ENCODE measurements around the gene TAF11L2. TPM values are rescaled to one million over a fixed set of nuclear protein-coding genes. Genes with fewer than 3 reads are reported as not detected.
"Not testable (repeated sequence)": the region's sequence is repeated elsewhere in the genome, so short reads cannot be mapped to it uniquely, and the experiment has no call there.

Gene TAF11L2
- polyA plus RNA-seq, 4 donors, result not detected

- not testable (repeated sequence) for DNase-seq (ENCODE audit: low read depth in 4 of 4, low spot score in 2 of 4)
These were observed 26.9 kb downstream of the TAF11L2 start, which contains the start of gene TAF11L5 for GRCh38 chr5:17524935-17525334. TSS of gene TAF11L5 (plus strand) at chr5:17525235.

GRCh38 chr5:17526504-17526903 lies 28.5 kb downstream of the TAF11L2 start:
- DNase-seq (ENCODE audit: low read depth in 4 of 4, low spot score in 2 of 4), result not testable (repeated sequence)

GRCh38 chr5:17528369-17528768 lies 30.3 kb downstream of the TAF11L2 start, which contains the start of gene TAF11L6:
TSS of gene TAF11L6 (plus strand) at chr5:17528669.
- DNase-seq (ENCODE audit: low read depth in 4 of 4, low spot score in 2 of 4), result not testable (repeated sequence)

Other genes with a start within 250 kb of the TAF11L2 start
- not detected for gene TAF11L3, start 20.1 kb downstream of the TAF11L2 start, polyA plus RNA-seq (ENCODE audit: insufficient read length in 4 of 4)
- gene TAF11L4, start 23.6 kb downstream of the TAF11L2 start, polyA plus RNA-seq (ENCODE audit: insufficient read length in 4 of 4), result not detected
- gene TAF11L5, start 27.0 kb downstream of the TAF11L2 start, polyA plus RNA-seq (ENCODE audit: insufficient read length in 4 of 4), result not detected
- not detected for gene TAF11L6, start 30.4 kb downstream of the TAF11L2 start, polyA plus RNA-seq (ENCODE audit: insufficient read length in 4 of 4)
- gene TAF11L7, start 87.5 kb downstream of the TAF11L2 start, polyA plus RNA-seq (ENCODE audit: insufficient read length in 4 of 4), result not detected
- gene TAF11L8, start 92.7 kb downstream of the TAF11L2 start, polyA plus RNA-seq (ENCODE audit: insufficient read length in 4 of 4), result not detected
- gene TAF11L9, start 96.2 kb downstream of the TAF11L2 start, polyA plus RNA-seq (ENCODE audit: insufficient read length in 4 of 4), result not detected
- gene TAF11L10, start 99.6 kb downstream of the TAF11L2 start, polyA plus RNA-seq (ENCODE audit: insufficient read length in 4 of 4), result not detected
- gene TAF11L11, start 106.0 kb downstream of the TAF11L2 start, polyA plus RNA-seq (ENCODE audit: insufficient read length in 4 of 4), result not detected
- not detected for gene TAF11L12, start 112.2 kb downstream of the TAF11L2 start, polyA plus RNA-seq (ENCODE audit: insufficient read length in 4 of 4)
- not detected for gene TAF11L13, start 133.9 kb downstream of the TAF11L2 start, polyA plus RNA-seq (ENCODE audit: insufficient read length in 4 of 4)
- gene TAF11L14, start 136.2 kb downstream of the TAF11L2 start, polyA plus RNA-seq (ENCODE audit: insufficient read length in 4 of 4), result not detected